Right hindlimb (tissue), 1 donor: ENCODE measurements around the gene SRBD1.

Experiments
- DNase-seq: peaks from one replicate; pipeline ENCODE4 v3.0.0-alpha.2; 2018

The SRBD1 gene, protein sequence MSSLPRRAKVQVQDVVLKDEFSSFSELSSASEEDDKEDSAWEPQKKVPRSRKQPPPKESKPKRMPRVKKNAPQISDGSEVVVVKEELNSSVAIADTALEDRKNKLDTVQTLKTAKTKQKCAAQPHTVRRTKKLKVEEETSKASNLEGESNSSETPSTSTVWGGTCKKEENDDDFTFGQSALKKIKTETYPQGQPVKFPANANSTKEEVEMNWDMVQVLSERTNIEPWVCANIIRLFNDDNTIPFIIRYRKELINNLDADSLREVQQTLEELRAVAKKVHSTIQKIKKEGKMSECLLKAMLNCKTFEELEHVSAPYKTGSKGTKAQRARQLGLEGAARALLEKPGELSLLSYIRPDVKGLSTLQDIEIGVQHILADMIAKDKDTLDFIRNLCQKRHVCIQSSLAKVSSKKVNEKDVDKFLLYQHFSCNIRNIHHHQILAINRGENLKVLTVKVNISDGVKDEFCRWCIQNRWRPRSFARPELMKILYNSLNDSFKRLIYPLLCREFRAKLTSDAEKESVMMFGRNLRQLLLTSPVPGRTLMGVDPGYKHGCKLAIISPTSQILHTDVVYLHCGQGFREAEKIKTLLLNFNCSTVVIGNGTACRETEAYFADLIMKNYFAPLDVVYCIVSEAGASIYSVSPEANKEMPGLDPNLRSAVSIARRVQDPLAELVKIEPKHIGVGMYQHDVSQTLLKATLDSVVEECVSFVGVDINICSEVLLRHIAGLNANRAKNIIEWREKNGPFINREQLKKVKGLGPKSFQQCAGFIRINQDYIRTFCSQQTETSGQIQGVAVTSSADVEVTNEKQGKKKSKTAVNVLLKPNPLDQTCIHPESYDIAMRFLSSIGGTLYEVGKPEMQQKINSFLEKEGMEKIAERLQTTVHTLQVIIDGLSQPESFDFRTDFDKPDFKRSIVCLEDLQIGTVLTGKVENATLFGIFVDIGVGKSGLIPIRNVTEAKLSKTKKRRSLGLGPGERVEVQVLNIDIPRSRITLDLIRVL

GRCh38 chr2:45611020-45611859, at the start of gene SRBD1:
Gene SRBD1 (minus strand): TSS chr2:45611267. CDS start chr2:45605441, 5,826 bp downstream.
- peak; percentile 94 for DNase-seq

DNA sequence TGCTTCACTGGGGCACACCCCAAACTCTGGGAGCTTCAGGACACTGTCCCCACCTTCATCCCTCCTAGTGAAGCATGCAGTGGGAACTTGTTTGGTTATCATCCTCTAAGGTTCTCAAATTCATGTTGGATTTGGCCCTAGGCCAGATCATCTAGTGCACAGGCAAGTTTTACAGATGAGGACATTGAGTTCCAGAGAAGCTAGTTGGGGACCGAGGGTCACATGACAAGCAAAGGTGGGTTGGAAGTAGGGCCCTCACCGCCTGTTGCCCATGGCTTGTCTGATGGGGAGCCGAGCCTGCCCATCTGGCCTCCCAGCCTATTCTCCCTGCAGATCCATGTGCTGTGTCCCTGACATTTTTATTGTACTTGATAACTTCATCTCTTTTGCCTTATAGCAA, 43.2 kb upstream of the SRBD1 start:
- DNase-seq = no peak

DNA sequence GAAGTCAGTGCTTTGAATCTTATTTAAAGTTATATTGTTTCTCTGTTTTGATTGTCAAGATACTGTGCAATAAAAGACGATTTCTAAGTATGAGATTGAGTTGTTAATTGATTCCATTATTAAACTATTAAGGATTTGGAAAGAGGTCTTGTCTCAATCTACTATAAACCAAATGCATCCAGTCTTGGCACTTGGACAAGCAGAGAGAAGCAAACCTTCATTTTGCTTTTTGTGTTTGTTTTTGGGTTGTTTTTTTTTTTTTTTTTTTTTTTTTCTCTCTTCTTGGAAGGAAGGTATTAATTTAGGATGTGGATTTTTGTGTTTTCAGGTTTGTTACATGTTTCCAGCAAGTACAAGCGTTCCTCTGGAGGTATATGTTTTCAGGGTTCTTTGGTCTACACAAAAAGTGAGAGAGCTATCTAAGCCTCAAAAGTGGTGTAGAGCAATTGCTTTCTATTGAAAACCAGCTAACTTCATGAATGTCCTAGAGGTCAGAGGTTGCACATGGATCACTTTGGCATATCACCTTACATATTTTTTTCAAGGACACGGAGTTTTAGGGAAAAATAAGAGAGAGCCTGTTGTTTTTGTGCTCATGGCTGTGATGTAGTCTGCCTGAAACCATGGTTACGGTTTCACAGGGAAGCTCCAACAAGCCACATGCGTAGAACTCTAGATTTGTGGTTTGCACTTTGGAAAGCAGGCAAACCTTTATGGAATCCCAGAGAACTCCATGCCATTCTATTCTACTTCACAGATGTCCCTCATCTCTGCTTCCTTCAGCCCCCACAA, 42.3 kb upstream of the SRBD1 start:
- DNase-seq = no peak

- DNase-seq = peak; percentile 70
Observed at GRCh38 chr2:45652090-45653031, 41.3 kb upstream of the SRBD1 start.

DNA sequence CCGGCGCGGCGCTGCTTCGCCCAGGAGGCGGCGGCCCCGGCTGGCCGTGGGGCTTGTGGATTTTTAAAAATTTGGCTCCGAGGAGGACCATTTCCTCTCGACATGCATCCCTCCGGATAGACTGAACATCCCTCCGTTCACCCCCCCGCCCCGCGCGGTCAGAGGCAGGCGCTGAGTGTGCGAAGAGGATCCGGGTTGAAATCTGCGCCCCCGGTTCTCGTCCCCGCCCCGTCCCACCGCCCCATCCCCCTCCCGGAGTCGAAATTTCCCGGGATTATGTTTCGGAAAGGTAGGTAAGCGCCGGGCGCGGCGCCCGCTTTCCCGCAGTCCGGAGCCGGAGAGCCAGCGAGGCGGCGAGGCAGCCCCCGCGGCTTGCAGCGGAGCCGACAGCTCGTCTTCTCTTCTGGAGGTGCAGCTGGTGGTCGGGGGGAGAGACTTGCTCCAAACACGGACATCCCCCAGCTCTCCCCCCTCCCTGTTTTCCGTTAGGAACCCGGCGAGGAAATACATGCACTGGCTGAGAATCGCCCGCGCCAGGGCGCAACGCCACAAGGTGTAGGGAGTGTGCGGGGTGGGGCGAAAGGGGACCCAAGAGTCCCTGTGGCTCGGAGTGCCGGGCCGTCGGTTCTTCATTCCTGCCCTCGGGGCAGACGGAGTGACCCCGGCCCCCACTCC, 40.5 kb upstream of the SRBD1 start, which contains the start of gene PRKCE:
Gene PRKCE, plus strand, starts transcription at position 261 of the 675 bp plus-strand sequence.
- DNase-seq = peak; percentile 85

GRCh38 chr2:45650851-45651414, 39.9 kb upstream of the SRBD1 start:
- peak; percentile 96 for DNase-seq

DNA sequence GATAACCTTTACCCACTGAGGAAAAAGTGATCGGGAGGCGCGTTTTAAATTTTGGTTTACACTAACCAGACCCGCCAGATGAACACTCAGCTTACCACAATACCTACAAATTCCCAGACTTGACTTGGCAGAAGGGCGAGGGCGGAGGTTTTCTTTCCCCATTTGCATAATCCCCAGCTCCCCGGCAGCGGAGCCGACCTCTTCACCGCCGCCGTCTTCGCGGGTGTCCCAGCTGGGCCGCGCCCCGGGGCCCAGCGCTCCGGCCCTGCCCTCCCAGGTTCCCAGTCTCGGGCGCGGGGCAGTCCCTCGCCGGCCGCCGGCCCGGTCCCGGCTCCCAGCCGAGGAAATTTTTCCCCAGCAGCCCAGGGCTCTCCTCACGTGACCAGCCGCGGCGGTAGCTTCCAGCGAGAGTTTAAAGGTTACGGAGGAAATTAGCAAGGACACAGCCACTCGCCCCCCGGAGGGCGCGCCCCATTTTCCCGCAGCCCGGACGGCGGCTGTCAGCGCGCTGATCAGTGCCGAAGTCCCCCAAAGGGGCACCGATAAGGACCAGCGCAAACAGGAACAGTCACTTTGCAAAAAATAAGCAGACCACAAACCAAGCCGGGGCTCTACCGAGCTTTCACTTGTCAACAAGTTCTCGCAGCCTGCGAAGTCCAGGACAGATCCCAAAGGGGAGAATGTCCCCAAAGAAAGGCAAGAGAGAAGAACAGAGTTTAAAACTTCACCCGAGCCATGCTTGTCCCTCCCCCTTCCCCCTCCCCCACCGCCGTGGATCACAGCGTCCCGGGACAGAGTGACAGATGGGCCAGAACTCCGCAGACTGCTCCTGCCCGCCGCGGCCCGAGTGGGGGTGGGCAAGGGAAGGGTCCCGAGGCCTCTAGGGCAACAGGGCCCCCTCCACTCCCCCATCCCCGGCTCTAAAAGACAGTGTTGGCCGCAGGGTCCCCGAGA, 39.1 kb upstream of the SRBD1 start:
- DNase-seq = peak; percentile 80

GRCh38 chr2:45649462-45649857, 38.4 kb upstream of the SRBD1 start:
- peak; percentile 30 for DNase-seq

DNA sequence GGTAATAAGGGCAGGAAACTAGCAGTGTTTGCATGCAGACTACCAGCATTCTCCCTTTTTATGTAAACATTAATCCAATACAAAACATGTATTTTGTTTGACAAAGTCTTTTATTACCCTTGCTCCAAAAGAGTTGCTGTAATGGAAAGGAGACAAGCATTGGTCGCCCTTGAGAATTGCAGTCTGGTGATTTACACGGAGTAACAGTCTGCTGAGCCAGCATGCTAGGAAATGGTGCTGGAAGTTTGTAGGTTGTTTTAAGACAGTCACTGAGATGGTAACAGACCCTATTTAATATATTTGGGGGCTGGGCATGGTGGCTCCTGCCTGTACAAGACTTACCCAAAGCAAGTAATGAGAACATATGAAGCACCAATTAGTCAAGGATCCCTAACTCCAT, 37.6 kb upstream of the SRBD1 start:
- DNase-seq = no peak

DNA sequence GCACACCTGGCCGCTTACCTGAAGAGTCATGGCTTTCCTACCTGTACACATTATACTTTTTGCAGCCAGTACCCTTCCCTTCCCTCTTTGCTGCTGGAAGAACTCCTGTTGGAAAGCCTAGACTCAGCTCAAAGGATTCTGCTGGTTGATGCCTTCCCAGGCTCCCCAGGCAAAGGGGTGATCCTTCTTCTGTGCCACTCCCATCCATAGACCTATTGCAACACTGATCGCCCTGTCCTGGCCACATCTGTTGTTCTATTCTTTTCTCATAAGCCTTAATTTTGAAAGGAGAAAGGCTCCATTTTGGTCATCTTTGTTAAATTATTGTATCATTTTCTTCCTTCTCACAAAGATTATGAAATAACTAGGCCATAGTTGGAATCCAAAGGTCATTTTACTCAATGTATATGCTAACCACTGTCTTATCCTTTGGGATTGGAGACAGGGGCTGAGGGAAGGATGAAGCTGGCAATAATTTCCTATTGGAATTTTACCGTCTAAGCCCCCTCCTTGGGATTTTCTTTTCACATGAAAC, 37.0 kb upstream of the SRBD1 start:
- no peak for DNase-seq

DNA sequence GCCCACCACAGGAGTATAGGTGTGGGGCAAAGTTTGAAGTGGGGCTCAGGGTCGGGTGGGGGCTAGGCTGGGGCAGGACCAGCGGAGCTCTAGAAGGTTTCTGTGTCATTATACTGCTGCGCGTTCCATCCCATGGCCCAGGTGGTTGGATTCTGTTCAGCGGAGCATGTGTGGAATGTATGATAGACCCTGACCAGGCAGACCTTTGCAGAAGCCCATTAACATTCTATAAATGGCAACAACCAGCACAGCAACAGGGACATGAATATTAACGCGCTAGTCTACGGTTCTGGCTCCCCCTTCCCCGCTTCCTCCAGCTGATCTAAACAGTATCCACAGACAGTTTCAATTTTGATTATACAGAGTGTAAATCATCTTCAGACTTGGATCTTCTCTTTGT, 36.3 kb upstream of the SRBD1 start:
- no peak for DNase-seq

DNA sequence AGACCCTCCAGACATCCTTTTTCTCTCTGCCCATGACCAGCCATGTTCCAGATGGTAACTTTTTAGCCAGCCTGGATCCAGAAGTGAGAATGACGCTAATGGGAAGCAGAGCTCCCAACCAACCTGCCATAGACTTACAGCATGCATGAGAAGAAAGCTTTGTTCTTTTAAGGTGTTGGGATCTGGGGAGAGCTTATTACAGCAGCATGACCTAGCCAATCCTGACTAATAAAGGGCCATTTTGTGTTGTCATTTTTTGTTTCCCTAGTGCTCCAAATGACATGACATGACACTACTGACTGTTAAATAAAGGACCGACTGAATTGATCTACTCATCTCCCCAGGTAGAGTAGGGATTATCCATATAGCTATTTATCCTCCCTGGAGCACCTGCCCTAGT, 35.2 kb upstream of the SRBD1 start:
- no peak for DNase-seq

GRCh38 chr2:45643543-45644542, 32.8 kb upstream of the SRBD1 start:
- peak; percentile 77 for DNase-seq

DNA sequence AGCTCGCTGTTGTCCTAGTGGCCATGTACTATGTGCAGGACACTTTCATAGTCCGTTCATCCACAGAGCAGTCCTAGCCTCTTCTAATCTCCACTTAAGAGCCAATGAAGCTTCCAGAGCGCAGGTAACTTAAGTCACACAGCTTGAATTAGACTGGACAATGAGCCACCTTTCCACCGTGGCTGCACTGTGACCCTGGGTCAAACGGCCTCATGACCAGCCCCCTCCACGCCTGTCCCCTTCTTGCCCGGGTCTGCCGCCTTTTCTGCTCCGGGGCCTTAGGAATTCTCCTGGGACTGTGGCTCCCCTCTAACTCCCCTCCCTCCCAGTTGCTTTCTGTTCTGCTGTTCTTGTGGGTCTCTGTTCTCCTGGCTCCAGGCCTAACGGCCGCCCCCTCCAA, 32.0 kb upstream of the SRBD1 start:
- no peak for DNase-seq

- DNase-seq = no peak
Observed at GRCh38 chr2:45640576-45640975, 29.5 kb upstream of the SRBD1 start.

GRCh38 chr2:45637440-45637839, 26.4 kb upstream of the SRBD1 start:
- no peak for DNase-seq

GRCh38 chr2:45636008-45636407, 24.9 kb upstream of the SRBD1 start:
- no peak for DNase-seq
